ENCODE data around the gene MRM2. TPM values are rescaled to one million over a fixed set of nuclear protein-coding genes. Genes with fewer than 3 reads are reported as not detected.

MRM2 gene
- total RNA-seq, 1 experiment from 2014 or later, result 34.7 TPM

DNA sequence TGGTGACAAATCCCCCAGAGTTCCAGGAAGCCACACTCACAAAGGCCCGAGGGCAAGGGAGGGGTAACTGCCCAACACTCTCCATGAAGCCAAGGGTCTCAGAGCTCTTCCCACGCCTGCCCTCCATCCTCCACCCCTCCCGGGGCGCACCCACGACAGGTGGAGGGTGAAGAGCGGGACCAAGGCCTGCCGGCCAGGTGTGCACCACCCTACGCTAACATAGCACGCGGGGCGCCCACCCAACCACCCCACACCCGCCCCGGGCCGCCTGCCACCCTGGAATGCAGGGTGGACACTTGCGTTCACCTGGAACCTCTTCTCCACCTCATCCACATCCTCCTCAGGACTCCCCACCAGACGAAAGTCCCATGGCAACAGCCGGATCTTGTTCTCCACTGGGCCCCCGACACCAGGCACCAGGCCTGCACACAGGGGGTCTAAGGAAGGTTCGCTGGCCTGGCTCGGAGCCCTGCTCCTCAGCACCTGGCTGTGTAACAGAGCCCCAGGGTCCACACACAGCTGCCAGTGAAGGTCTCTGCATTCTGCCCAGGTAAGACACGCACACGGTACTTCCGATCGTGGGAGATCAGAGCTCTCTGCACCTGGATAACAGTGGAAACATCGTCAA lies 41.9 kb downstream of the MRM2 start:
- intact Hi-C loops (cut with micrococcal nuclease), result loop anchor here (10.0 kb wide), 1 partner anchor 95 kb away; no protein-coding TSS in a partner anchor
- RAD21 ChIA-PET (ENCODE audit: low non-redundant PET in 1 of 2, low total read pairs in 2 of 2, uncharacterized antibody in 2 of 2, unreplicated experiment in 2 of 2), result no interaction called here
- peaks cover 3 to 27% of the 10 kb centered on the region in 2 experiments; a peak in 3 of 4 replicates for H3K36me3 ChIP-seq (ENCODE audit: control insufficient read depth in 1 of 2, insufficient read depth in 2 of 2, low read length in 2 of 2)
- no peak overlapping the region for H3K9ac ChIP-seq (ENCODE audit: low read length)
- no peak overlapping the region for H2AFZ ChIP-seq (ENCODE audit: low read depth, low read length, poor library complexity, severe bottlenecking)
- DNase-seq (ENCODE audit: low read depth, low spot score) (no peak), ATAC-seq (no peak)
- no peaks in the 10 kb centered on the region for H3K27me3 ChIP-seq (ENCODE audit: insufficient read depth, low read length)
- POLR2A ChIA-PET, result no interaction called here
- H3K4me3 ChIP-seq (replicated peaks in 1 of 2; ENCODE audit: low read depth in 1 of 2, low read length in 2 of 2), result no peak overlapping the region
- H3K9me3 ChIP-seq (ENCODE audit: control insufficient read depth in 1 of 2, insufficient read depth in 1 of 2, low read depth in 1 of 2, low read length in 2 of 2), result peaks cover 0 to 11% of the 10 kb centered on the region in 2 experiments; a peak in 2 of 4 replicates
- CTCF ChIA-PET, result no interaction called here
- no peak overlapping the region for H3K4me2 ChIP-seq (ENCODE audit: low read length)
- no peak for TF ChIP-seq ELF1 (IDR thresholded peaks at IDR 0.05; ENCODE audit: borderline replicate concordance, low read depth)
- TF ChIP-seq, protein P1, sequence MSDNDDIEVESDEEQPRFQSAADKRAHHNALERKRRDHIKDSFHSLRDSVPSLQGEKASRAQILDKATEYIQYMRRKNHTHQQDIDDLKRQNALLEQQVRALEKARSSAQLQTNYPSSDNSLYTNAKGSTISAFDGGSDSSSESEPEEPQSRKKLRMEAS (IDR thresholded peaks at IDR 0.05), result no peak
- no peak for TF ChIP-seq JUND (IDR thresholded peaks at IDR 0.05)
- no peak for TF ChIP-seq SIN3A (IDR thresholded peaks at IDR 0.05; ENCODE audit: low read depth)
- no peak for TF ChIP-seq TCF7L2 (IDR thresholded peaks at IDR 0.05; ENCODE audit: borderline replicate concordance, extremely low read depth, insufficient read depth, insufficient read length)
- no peak for TF ChIP-seq EZH2 (IDR thresholded peaks at IDR 0.05)
- TF ChIP-seq EZH2phosphoT487 (IDR thresholded peaks at IDR 0.05; ENCODE audit: borderline replicate concordance), result no peak
- no peak for TF ChIP-seq YY1 (IDR thresholded peaks at IDR 0.05; ENCODE audit: extremely low read depth, insufficient replicate concordance, low read depth, low read length)
- no peak for TF ChIP-seq EGR1 (IDR thresholded peaks at IDR 0.05; ENCODE audit: low read depth)
- TF ChIP-seq ZFX (IDR thresholded peaks at IDR 0.05), result no peak
- TF ChIP-seq, protein P2, sequence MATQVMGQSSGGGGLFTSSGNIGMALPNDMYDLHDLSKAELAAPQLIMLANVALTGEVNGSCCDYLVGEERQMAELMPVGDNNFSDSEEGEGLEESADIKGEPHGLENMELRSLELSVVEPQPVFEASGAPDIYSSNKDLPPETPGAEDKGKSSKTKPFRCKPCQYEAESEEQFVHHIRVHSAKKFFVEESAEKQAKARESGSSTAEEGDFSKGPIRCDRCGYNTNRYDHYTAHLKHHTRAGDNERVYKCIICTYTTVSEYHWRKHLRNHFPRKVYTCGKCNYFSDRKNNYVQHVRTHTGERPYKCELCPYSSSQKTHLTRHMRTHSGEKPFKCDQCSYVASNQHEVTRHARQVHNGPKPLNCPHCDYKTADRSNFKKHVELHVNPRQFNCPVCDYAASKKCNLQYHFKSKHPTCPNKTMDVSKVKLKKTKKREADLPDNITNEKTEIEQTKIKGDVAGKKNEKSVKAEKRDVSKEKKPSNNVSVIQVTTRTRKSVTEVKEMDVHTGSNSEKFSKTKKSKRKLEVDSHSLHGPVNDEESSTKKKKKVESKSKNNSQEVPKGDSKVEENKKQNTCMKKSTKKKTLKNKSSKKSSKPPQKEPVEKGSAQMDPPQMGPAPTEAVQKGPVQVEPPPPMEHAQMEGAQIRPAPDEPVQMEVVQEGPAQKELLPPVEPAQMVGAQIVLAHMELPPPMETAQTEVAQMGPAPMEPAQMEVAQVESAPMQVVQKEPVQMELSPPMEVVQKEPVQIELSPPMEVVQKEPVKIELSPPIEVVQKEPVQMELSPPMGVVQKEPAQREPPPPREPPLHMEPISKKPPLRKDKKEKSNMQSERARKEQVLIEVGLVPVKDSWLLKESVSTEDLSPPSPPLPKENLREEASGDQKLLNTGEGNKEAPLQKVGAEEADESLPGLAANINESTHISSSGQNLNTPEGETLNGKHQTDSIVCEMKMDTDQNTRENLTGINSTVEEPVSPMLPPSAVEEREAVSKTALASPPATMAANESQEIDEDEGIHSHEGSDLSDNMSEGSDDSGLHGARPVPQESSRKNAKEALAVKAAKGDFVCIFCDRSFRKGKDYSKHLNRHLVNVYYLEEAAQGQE (IDR thresholded peaks at IDR 0.05; ENCODE audit: low read depth), result no peak
- no peak for TF ChIP-seq FOSL1 (IDR thresholded peaks at IDR 0.05; ENCODE audit: low read depth)
- no peak for TF ChIP-seq POLR2A (IDR thresholded peaks at IDR 0.05; ENCODE audit: borderline replicate concordance, extremely low read depth, insufficient read depth, insufficient read length)
- TF ChIP-seq RAD21 (IDR thresholded peaks at IDR 0.05; ENCODE audit: low read depth), result no peak
- H3K79me2 ChIP-seq (ENCODE audit: insufficient read depth, low read length), result peaks cover 8% of the 10 kb centered on the region
- no peaks in the 10 kb centered on the region for H3K9me2 ChIP-seq (ENCODE audit: insufficient read depth)
- no peak overlapping the region for H3K27ac ChIP-seq (ENCODE audit: low read depth, low read length)
- no peaks in the 10 kb centered on the region for H4K20me1 ChIP-seq (ENCODE audit: insufficient read depth)
- no peaks in the 10 kb centered on the region for H3K4me1 ChIP-seq (ENCODE audit: control insufficient read depth in 1 of 2, insufficient read depth in 2 of 2, low read length in 2 of 2)
- BruUV-seq (replicated peaks), result no TSS peak

All from HCT116 (cell line).